IMR-90 (cell line): ENCODE data around the gene UST. TPM values are rescaled to one million over a fixed set of nuclear protein-coding genes. Genes with fewer than 3 reads are reported as not detected.

Experiments
- ELK1 ChIP-seq: fragments of 150-350 bp; IDR thresholded peaks from 2 replicates; pipeline ENCODE4 v1.6.1; 2016; ENCODE audit warnings: low read depth, mild to moderate bottlenecking, low read length, moderate library complexity, borderline replicate concordance
- polyA plus RNA-seq, 3 experiments: library from polyadenylated mRNA; depleted of rRNA; stranded (reverse); fragments of >200 nt; gene quantifications; 2 replicates each; pipeline ENCODE4 v1.2.3, GENCODE V29; 2012; ENCODE audit warnings: low replicate concordance in 1 of 3
- total RNA-seq: library from RNA; depleted of rRNA; stranded (reverse); fragments of >200 nt; gene quantifications from 2 replicates; pipeline ENCODE4 v1.2.3, GENCODE V29; 2012
- TF ChIP-seq, protein P1 (sequence below): fragments of 150-350 bp; IDR thresholded peaks from 2 replicates; pipeline ENCODE4 v1.6.1; 2017; ENCODE audit warnings: mild to moderate bottlenecking, antibody characterized with exemption, low read length, low read depth

The UST gene
- total and polyA plus RNA-seq, 2 of the 4 experiments (the other 2 are of a cell fraction): 7.7 to 13.8 TPM

DNA sequence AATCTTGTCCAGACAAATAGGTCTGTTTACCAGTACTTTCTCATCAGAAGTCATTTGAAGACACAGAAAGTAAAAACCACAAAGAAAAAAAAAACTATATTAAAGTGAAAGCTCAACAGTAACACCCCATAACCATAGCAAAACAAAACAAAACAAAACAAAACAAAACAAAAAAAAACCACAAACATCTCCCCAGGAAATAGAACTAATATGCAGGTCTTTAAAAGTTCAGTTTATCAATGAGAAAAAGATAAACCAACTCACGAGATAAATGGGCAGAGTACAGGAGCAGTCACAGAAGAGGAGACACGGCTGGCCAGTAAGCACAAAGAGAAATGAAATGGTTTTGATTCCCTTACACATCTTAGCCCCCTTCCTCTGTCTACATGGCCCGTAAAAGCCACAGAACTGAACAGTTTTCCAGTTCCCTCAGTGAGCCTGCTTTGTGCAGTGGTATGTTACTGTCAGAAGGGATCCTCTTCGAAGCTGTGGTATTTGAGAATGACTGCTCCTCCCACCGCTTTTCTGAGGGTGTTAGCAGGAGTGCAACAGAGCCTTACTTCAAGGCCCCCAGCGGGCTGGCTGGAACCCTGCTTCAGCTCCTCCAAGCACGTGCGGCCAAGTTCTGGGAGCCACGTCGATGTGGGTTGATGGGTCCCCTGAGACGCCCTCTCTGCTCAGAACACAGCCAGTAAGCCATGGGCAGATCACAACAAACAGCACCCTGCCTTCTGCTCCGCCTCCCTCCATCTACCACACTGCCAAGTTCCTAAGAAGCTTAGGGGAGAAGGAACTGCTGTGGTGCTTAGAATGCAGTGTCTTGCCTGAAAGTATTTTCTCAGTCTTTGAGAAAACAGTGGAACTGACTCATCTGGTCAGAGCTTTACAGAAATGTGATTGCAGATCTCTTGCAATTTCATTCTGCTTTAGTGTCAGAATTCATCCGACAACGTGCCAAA, 14.0 kb downstream of the UST start (continued):
- no peak for TF ChIP-seq ELK1
- TF ChIP-seq, protein P1, sequence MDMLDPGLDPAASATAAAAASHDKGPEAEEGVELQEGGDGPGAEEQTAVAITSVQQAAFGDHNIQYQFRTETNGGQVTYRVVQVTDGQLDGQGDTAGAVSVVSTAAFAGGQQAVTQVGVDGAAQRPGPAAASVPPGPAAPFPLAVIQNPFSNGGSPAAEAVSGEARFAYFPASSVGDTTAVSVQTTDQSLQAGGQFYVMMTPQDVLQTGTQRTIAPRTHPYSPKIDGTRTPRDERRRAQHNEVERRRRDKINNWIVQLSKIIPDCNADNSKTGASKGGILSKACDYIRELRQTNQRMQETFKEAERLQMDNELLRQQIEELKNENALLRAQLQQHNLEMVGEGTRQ: no peak
